Smooth muscle cell (in vitro differentiated cells): ENCODE results near the gene VEZT. TPM values are rescaled to one million over a fixed set of nuclear protein-coding genes. Genes with fewer than 3 reads are reported as not detected.

Experiments used
- DNase-seq: peaks from one replicate; lab custom pipeline; 2025; ENCODE audit not compliant: unreplicated experiment; lab: John Stamatoyannopoulos, UW
- H2AFZ ChIP-seq: fragments of 200-600 bp; sonication (generic); 2 replicates; pipeline ENCODE4 v1.6.0; 2016; ENCODE audit warnings: antibody characterized with exemption, low read depth, mild to moderate bottlenecking
- H3F3A ChIP-seq: fragments of 200-600 bp; sonication (generic); 2 replicates; pipeline ENCODE4 v1.6.0; 2017; ENCODE audit warnings: antibody characterized with exemption, low read depth
- H3K27ac ChIP-seq: fragments of 200-600 bp; sonication (generic); 2 replicates; pipeline ENCODE4 v1.5.1; 2016; ENCODE audit warnings: low read depth, mild to moderate bottlenecking
- H3K27me3 ChIP-seq: fragments of 200-600 bp; sonication (generic); 2 replicates; pipeline ENCODE4 v1.6.1; 2016; ENCODE audit warnings: low read depth, mild to moderate bottlenecking
- H3K36me3 ChIP-seq: fragments of 200-600 bp; sonication (generic); 2 replicates; pipeline ENCODE4 v1.5.1; 2016; ENCODE audit warnings: low read depth
- H3K4me1 ChIP-seq: fragments of 200-600 bp; sonication (generic); 2 replicates; pipeline ENCODE4 v1.5.1; 2016; ENCODE audit warnings: low read depth
- H3K4me2 ChIP-seq: fragments of 200-600 bp; sonication (generic); 2 replicates; pipeline ENCODE4 v1.6.0; 2016; ENCODE audit warnings: mild to moderate bottlenecking
- H3K4me3 ChIP-seq: fragments of 200-600 bp; sonication (generic); 2 replicates; pipeline ENCODE4 v1.5.1; 2016; ENCODE audit warnings: mild to moderate bottlenecking
- H3K79me2 ChIP-seq: fragments of 200-600 bp; sonication (generic); 2 replicates; pipeline ENCODE4 v1.6.0; 2016; ENCODE audit warnings: low read depth, mild to moderate bottlenecking
- H3K9ac ChIP-seq: fragments of 200-600 bp; sonication (generic); 2 replicates; pipeline ENCODE4 v1.6.0; 2016; ENCODE audit warnings: low read depth
- H3K9me3 ChIP-seq: fragments of 200-600 bp; sonication (generic); replicated peaks from 2 replicates; pipeline ENCODE4 v1.5.1; 2016; ENCODE audit warnings: low read depth
- H4K20me1 ChIP-seq: fragments of 200-600 bp; sonication (generic); 2 replicates; pipeline ENCODE4 v1.6.0; 2016; ENCODE audit warnings: low read depth
- WGBS: methylation state at CpG from one replicate; pipeline ENCODE4 v1.1.7; 2016; ENCODE audit warnings: low lambda C conversion rate; 5-methylcytosine and 5-hydroxymethylcytosine counted together
- polyA plus RNA-seq: library from polyadenylated mRNA; unstranded; fragments of >200 nt; fragmentation: Nextera tagmentation; extraction: Ambion mirVana; gene quantifications from 2 replicates; pipeline ENCODE4 v1.2.1, GENCODE V29; 2016
- total RNA-seq: library from RNA; depleted of rRNA; stranded (reverse); fragments of >200 nt; gene quantifications from 2 replicates; pipeline ENCODE4 v1.2.3, GENCODE V29; 2014
- TF ChIP-seq, protein P1 (sequence below): fragments of 200-600 bp; sonication (generic); IDR thresholded peaks from 2 replicates; pipeline ENCODE4 v1.5.1; 2017; ENCODE audit warnings: borderline replicate concordance, mild to moderate bottlenecking, antibody characterized with exemption; ENCODE audit not compliant: insufficient read depth, poor library complexity, severe bottlenecking

Gene VEZT
- total and polyA plus RNA-seq, 2 experiments from 2014 or later: 21.2 to 65.2 TPM

DNA sequence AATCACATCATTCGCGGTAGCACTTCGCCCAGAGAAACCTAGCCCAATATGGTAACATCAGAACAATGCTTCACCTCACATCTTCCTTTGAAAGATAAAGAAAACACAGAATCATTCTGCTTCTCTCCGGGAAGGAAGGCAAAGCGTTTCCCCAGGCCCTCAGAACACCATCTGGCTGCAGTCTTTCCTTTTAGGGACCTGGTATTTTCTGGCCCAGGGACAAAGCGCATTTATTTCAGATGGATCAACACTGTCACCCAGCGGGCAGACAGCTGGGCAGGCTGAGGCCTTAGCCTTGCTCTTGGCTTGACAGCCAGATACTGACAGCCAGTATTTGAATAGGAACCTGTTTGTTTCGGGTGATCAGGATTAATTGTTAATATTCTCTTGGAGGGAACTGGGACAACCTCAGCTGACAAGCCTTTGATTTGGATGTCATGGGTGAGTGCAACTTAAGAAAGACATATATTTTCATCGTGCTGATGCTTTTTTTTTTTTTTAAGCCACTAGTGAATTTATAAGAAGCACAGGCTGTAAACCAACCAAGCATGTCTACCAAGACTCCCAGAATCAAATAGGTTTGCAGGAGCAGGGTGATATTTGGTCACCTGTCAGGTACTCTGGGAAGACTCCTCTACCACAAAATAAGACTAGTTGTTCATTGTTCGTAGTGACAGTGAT is 118.9 kb downstream of the VEZT start:
- Histone ChIP-seq H3K4me1 (peaks cover 6% of the 10 kb centered on the region), H3F3A (peaks cover 2% of the 10 kb centered on the region), H3K9me3 (no peaks in the 10 kb centered on the region), H3K79me2 (no peaks in the 10 kb centered on the region), H4K20me1 (no peaks in the 10 kb centered on the region), H3K4me3 (no peak overlapping the region), H3K9ac (no peak overlapping the region), H3K27ac (peak overlapping the region; percentile 50), H3K4me2 (peak overlapping the region; percentile 61), H2AFZ (peak overlapping the region; percentile 87), H3K36me3 (no peaks in the 10 kb centered on the region), H3K27me3 (no peaks in the 10 kb centered on the region)
- DNase-seq: peak; percentile 21
- WGBS: 35% methylated on average over 10 of the region's 10 CpGs
- TF ChIP-seq, protein P1, sequence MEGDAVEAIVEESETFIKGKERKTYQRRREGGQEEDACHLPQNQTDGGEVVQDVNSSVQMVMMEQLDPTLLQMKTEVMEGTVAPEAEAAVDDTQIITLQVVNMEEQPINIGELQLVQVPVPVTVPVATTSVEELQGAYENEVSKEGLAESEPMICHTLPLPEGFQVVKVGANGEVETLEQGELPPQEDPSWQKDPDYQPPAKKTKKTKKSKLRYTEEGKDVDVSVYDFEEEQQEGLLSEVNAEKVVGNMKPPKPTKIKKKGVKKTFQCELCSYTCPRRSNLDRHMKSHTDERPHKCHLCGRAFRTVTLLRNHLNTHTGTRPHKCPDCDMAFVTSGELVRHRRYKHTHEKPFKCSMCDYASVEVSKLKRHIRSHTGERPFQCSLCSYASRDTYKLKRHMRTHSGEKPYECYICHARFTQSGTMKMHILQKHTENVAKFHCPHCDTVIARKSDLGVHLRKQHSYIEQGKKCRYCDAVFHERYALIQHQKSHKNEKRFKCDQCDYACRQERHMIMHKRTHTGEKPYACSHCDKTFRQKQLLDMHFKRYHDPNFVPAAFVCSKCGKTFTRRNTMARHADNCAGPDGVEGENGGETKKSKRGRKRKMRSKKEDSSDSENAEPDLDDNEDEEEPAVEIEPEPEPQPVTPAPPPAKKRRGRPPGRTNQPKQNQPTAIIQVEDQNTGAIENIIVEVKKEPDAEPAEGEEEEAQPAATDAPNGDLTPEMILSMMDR: peak; percentile 80

DNA sequence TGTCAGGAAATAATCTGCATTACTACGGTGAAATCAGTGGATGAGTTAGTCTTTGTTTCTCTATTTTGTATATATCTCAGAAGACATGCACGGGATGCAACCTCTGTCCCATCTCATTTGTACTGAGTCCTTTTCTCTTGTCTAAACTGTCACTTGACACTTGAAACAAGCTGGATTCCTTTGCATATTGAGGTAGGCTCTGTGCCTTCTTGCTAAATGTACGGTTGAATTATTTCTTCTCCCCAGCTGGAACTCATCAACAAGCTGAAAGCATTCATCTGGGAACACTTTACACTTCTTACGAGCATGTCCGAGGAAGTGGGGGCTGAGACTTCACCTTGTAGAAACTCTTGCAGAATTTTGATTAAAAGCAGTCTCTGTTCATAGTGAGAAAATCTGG is 119.5 kb downstream of the VEZT start:
- no peaks in the 10 kb centered on the region for H3K36me3 ChIP-seq
- no peaks in the 10 kb centered on the region for H3K9me3 ChIP-seq
- no peaks in the 10 kb centered on the region for H4K20me1 ChIP-seq
- H2AFZ ChIP-seq: no peak overlapping the region
- no peak overlapping the region for H3K27ac ChIP-seq
- H3K4me3 ChIP-seq: no peak overlapping the region
- WGBS: 75% methylated on average over 5 of the region's 5 CpGs
- peaks cover 6% of the 10 kb centered on the region for H3K4me1 ChIP-seq
- no peak for DNase-seq
- H3K4me2 ChIP-seq: no peak overlapping the region
- no peaks in the 10 kb centered on the region for H3K79me2 ChIP-seq
- peaks cover 2% of the 10 kb centered on the region for H3F3A ChIP-seq
- H3K9ac ChIP-seq: no peak overlapping the region
- TF ChIP-seq, protein P1: no peak
- no peaks in the 10 kb centered on the region for H3K27me3 ChIP-seq

DNA sequence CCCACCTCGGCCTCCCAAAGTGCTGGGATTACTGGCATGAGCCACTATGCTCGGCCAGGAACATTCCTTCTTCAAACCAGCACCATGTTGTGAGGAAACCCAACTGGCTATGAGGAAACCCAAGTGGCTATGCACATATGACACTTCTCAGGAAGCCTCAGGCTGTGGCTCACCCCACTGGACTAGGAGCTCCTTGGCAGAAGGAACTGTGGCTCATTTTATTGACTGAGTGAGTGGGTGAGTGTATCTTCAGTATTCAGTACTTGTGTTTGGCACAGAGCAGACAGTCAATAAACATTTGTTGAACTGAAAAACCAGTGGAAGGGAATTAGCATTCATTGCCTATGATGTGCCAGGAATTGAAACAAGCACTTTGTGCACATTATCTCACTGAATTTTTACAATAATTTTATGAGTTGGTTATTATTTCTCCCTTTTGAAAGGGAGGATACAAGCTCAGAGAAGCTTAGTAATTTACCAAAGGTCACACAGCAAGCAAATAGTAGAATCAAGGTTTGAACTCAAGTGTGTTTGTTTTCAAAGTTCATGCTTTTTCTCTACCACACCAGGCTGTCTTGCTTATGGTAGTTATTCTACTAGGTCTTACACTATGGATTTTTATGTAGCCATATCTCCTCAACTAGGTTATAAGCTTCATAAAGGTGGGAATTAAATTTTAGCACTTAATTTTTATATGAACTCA is 121.6 kb downstream of the VEZT start:
- Histone ChIP-seq H3K79me2 (no peaks in the 10 kb centered on the region), H3K4me2 (no peak overlapping the region), H3K9me3 (no peaks in the 10 kb centered on the region), H3K4me3 (no peak overlapping the region), H3K27me3 (no peaks in the 10 kb centered on the region), H3F3A (no peaks in the 10 kb centered on the region), H3K36me3 (no peaks in the 10 kb centered on the region), H2AFZ (no peak overlapping the region), H3K27ac (no peak overlapping the region), H3K4me1 (peaks cover 6% of the 10 kb centered on the region), H4K20me1 (no peaks in the 10 kb centered on the region), H3K9ac (no peak overlapping the region)
- no peak for DNase-seq
- 93% methylated on average over 2 of the region's 2 CpGs for WGBS
- TF ChIP-seq, protein P1: no peak

DNA sequence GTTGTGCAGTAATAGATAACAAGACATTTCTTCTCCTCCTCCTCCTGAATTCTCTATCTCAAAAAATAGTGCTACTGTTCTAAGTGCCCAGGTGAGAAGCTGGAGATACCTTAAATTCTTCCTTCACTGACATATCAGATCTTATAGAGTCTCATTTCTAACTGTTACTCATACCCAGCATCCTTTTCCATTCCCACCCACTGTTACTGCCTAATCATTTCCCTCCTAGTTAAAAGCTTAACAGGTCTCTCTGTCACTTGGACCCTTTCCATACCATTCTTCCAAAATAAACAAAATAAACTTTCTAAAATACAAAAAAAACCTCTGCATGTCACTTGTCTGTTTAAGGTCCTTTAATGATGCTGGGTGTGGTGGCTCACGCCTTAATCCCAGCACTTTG is 124.4 kb downstream of the VEZT start:
- H3K36me3 ChIP-seq: no peaks in the 10 kb centered on the region
- H3K4me3 ChIP-seq: no peak overlapping the region
- no peaks in the 10 kb centered on the region for H3K27me3 ChIP-seq
- no peak overlapping the region for H3K9ac ChIP-seq
- H3K4me1 ChIP-seq: no peaks in the 10 kb centered on the region
- no peaks in the 10 kb centered on the region for H3K79me2 ChIP-seq
- no peaks in the 10 kb centered on the region for H3F3A ChIP-seq
- no peak overlapping the region for H3K27ac ChIP-seq
- no peak overlapping the region for H3K4me2 ChIP-seq
- WGBS: 94% methylated on average over 1 of the region's 1 CpG
- no peak for DNase-seq
- H3K9me3 ChIP-seq: no peaks in the 10 kb centered on the region
- no peak overlapping the region for H2AFZ ChIP-seq
- H4K20me1 ChIP-seq: no peaks in the 10 kb centered on the region
- TF ChIP-seq, protein P1: no peak
